M059J (cell line): ENCODE data around the gene MEI1. TPM values are rescaled to one million over a fixed set of nuclear protein-coding genes. Genes with fewer than 3 reads are reported as not detected.
"Not testable (repeated sequence)": the region's sequence is repeated elsewhere in the genome, so short reads cannot be mapped to it uniquely, and the experiment has no call there.

ENCODE experiments used
- DNase-seq: peaks from one replicate; pipeline ENCODE4 v3.0.0-alpha.2; 2012; ENCODE audit warnings: low read depth
- total RNA-seq: library from RNA; depleted of rRNA; stranded (reverse); fragments of >200 nt; shearing (Covaris generic); gene quantifications from 2 replicates; pipeline ENCODE4 v1.2.3, GENCODE V29; 2014; rRNA removed

MEI1 gene, protein sequence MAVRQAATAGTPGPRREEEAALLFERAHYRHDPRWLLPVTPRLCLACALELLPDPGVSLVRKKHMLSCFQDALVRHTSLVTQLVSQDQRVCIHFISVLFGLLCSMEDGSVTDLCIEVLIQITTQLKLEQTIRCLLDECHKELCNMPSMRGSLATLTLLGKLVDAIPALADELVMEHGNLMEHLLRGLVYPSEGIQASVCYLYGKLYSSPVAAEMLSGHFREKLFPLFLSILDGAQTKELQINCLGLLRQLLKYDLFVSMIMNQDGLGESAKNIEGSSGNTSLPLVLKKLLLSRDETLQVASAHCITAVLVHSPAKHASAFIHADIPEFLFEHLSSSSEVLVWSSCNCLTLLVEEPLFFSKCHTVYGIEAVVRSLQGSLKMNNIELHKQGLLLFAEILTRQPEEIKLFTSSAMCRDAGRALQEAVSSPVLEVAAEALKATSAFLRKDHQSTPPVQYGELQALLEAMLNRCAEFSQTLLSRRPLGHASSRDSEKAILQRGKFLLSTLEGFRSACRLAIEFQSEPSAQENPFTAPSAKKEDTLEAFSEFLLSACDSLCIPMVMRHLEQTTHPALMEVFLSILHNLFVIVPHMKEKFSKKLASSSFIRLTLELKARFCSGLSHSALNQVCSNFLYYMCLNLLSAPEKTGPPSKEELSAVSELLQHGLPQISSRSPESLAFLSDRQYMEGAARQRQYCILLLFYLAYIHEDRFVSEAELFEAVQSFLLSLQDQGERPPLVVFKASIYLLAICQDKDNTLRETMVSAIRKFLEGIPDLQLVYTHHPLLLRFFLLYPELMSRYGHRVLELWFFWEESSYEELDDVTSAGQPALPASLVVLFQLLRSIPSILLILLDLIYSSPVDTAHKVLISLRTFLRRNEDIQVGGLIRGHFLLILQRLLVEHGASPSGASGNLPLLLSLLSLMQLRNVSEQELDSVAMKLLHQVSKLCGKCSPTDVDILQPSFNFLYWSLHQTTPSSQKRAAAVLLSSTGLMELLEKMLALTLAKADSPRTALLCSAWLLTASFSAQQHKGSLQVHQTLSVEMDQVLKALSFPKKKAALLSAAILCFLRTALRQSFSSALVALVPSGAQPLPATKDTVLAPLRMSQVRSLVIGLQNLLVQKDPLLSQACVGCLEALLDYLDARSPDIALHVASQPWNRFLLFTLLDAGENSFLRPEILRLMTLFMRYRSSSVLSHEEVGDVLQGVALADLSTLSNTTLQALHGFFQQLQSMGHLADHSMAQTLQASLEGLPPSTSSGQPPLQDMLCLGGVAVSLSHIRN
- total RNA-seq = 0.30 TPM in 1 of 2 replicates, not detected in the other

DNA sequence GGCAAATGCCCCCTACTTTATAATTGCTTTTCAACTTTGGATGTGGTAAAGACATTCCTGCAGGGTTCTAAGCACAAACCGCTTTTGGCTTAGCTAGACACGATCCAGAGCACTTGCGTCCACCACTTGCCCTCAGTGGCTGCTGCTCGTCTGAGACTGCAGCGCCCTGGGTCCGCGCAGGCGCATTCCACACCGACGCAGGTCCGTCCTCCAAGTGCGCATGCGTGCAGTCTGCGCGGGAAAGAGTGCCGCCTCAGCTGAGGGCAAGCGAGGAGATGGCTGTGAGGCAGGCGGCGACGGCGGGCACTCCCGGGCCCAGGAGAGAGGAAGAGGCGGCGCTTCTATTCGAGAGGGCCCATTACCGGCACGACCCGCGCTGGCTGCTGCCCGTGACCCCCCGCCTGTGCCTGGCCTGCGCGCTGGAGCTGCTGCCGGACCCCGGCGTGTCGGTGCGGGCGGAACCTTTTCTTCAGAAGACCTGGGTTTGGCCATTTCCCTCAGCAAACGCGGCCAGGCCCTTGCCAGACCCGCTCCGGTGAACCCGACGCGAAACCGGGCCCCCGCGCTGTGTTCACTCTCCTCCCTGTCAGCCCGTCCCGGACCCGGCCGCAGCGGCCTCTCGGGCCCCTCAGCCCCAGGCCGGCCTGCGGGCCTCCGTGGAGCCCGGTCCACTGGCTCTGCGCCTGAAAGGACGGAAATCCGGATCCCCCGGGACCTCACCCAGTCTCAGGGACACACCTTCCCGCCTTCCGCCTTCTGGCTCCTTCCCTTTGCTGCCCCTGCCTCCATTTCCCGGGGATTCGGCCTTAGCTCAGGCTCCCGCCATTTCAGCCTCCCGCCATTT, at the start of gene MEI1:
Gene MEI1 (plus strand): TSS at position 240 of the 844 bp plus-strand sequence. CDS start 36 bp downstream, at position 276.
- no peak for DNase-seq

DNA sequence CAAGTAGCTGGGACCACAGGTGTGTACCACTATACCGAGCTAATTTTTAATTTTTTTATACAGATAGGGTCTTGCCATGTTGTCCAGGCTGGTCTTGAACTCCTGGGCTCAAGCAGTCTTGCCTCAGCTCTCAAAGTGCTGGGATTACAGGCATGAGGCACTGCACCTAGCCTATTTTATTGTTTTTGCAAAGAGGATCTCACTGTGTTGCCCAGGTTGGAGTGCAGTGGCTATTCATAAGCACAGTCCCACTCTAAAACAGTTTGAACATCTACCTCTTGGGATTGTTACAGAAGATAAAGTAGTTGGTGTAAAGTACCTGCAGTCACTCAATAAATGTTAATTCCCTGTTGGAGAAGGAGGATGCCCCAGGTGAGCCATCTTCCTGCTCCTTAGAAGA, 49.1 kb upstream of the MEI1 start:
- DNase-seq = no peak

DNA sequence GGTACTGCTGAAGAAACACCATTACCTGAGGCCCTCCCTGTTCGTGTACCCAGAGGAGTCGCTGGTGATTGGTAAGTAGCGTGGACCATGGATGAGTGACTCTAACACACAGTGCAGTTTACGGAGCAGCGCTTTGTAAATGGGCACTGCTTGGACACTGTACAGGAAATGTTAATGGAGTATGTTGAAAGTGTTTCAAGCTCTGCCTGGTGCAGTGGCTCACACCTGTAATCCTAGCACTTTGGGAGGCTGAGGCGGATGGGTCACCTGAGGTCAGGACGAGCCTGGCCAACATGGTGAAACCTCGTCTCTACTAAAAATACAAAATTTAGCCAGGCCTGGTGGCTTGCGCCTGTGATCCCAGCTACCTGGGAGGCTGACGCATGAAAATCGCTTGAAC, 48.5 kb upstream of the MEI1 start:
- no peak for DNase-seq

DNA sequence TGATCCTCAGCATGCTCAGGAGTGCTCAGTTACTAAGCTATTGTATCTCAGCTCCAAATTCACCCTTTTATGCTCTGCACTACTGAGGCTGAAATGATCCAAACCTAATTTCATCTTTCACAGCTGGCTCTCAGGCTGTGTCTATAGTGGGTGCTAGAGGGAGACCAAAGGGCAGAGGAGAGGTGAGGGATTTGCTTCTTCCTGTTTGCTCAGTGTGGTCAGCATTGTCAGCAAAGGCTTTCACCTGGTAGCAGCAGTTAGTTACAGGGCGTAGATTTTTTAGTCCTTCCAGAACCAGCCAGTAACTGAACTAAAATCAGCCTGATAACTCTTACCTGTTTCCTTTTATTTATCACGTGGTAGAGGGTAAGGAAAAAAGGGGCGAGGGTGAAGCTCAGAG, 45.0 kb upstream of the MEI1 start:
- DNase-seq = no peak

DNA sequence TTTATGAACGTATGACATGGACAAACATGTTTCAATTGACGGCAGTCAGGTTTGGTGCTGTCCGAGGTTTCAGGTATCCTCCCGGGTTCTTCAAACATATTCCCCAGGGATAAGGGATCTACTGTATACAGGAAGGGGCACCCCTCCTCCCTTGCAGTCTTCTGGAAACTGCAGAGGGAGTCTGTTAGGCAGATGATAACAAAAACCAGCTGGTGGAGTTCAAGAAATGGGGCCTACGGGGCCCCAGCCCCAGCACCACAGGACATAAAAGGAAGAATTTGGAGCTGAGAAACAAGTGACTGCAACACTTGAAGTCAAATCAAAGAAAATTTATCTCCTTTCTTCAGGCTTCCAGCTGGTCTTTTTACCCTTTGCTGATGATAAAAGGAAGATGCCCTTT, 42.7 kb upstream of the MEI1 start:
- no peak for DNase-seq

DNA sequence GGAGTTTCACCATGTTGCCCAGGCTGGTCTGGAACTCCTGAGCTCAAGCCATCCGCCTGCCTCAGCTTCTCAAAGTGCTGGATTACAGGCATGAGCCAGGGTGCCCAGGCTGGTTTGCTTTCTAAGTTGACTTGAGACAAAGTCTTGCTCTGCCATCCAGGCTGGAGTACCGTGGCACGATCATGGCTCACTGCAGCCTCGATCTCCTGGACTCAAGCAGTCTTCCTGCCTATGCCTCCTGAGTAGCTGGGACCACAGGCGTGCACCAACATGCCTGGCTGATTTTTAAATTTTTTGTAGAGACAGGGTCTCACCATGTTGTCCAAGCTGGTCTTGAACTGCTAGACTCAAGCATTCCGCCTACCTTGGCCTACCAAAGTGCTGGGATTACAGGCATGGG, 41.6 kb upstream of the MEI1 start:
- DNase-seq = no peak

DNA sequence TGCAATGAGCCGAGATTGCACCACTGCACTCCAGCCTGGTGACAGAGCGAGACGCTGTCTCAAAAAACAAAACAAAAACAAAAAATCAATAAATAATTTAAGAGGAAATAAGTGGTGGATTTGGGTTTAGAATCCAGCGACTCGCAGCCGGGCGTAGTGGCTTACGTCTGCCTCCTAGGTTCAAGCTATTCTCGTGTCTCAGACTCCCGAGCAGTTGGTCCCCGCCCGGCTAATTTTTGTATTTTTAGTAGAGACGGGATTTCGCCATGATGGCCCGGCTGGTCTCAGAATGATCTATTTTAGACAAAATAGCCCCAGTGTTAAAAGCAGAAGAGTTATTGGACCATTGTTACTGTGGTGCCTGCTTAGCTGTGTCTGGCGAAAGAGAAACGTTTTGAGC, 40.4 kb upstream of the MEI1 start:
- DNase-seq = no peak

DNA sequence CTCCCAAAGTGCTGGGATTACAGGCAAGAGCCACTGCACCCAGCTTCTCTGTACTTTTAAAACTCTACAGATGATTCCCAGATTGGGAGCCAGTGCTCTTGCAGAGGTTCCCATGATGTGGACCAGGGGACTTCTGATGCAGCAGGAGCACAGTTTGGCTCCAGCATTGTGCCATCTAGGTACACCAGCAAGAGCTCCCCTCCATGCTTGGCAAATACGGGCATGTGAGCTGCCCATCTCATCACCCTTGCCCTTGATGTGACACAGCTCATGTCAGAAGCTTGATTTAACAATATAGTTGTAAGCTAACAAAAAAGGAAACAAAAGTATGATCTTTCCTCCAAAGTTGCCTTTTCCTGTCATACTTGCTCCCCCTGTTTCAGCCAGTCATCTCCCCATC, 39.4 kb upstream of the MEI1 start:
- no peak for DNase-seq

DNA sequence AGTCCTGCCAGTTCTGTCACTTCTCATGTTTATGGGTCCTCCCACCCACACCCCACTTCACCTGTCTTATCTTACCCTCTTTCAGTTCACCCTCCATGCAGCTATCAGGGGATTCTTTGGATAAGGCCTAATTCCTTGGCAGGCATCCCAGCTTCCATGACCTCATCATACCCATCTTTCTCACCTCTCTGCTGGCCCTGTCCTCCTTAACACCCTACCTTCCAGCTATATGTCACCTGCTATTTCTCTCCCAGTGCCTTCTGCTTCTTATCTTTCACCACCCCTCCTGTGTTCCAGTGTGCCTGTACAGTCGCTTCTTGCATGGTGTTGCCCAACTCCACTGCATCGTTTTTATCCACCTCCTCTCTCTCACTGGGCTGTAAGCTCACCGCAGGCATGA, 38.9 kb upstream of the MEI1 start:
- DNase-seq = no peak

DNA sequence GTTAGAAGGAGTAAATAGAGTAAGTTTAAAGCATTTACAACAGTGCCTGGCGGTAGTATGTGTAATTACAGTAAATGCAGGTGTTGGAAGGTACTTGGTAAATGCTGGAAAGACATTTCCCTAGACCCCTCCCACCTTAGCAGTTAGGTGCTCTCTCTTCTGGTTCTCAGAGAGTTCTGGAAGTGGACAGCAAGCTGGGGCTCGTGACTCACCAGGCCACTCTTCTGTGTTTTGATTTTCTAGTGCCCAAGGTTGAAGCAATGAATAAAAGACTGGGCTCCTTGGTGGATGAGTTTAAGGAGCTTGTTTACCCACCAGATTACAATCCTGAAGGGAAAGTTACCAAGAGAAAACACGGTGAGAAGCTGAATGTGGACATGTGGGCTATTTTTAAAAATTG, 38.2 kb upstream of the MEI1 start:
- DNase-seq = no peak

DNA sequence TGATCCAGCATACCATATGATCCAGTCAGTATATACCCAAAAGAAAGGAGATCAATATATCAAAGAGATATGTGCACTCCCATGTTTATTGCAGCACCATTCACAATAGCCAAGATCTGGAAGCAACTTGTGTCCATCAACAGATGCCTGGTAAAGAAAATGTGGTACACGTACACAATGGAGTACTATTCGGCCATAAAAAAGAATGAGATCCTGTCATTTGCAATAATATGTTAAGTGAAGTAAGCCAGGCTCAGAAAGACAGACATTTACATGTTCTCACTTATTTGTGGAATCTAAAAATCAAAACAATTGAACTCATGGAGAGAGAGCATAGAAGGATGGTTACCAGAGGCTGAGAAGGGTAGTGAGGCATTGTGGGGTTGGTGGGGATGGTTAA, 37.6 kb upstream of the MEI1 start:
- DNase-seq = no peak

DNA sequence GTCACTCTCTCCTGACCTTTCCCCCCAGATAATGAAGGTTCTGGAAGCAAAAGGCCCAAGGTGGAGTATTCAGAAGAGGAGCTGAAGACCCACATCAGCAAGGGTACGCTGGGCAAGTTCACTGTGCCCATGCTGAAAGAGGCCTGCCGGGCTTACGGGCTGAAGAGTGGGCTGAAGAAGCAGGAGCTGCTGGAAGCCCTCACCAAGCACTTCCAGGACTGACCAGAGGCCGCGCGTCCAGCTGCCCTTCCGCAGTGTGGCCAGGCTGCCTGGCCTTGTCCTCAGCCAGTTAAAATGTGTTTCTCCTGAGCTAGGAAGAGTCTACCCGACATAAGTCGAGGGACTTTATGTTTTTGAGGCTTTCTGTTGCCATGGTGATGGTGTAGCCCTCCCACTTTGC, 35.7 kb upstream of the MEI1 start:
- DNase-seq = not testable (repeated sequence)

DNA sequence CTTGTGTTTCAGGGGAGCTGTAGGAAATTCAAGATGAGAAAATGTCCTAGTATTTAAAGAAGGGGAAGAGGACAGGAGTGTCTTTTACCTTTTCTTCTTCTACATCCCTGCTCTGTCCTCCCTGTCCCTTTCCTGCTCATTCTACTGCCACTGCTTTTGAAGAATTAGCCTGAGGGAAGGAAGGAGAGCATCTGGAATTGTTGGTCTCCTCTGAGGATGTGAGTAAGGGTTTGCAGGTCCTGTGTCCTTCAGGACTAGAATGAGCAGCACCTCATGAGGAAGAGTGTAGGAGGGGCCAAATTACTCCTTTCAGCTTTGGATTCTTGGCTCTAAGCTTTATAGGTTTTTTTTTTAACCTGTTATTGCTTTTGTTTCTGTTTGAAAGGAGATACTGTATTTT, 34.8 kb upstream of the MEI1 start:
- DNase-seq = peak; percentile 64

DNA sequence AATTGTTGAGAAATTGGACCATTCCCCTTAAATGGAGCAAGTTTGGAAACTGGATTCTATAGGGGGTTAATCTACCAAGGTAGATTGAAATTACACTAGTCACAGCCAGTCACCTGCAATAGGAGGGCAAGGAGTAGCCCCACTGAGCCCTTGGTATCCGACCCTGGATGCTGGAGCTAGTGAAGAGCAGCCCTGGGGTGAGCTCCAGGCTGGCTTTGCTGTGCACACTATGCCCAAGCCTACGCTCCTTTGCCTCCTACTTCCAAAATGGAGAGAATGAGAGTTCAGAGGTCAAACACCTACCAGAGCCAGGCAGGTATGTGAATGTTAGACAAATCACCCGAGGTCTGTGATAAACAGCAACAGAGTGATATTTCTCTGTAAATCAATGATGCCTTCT, 34.4 kb upstream of the MEI1 start:
- no peak for DNase-seq

DNA sequence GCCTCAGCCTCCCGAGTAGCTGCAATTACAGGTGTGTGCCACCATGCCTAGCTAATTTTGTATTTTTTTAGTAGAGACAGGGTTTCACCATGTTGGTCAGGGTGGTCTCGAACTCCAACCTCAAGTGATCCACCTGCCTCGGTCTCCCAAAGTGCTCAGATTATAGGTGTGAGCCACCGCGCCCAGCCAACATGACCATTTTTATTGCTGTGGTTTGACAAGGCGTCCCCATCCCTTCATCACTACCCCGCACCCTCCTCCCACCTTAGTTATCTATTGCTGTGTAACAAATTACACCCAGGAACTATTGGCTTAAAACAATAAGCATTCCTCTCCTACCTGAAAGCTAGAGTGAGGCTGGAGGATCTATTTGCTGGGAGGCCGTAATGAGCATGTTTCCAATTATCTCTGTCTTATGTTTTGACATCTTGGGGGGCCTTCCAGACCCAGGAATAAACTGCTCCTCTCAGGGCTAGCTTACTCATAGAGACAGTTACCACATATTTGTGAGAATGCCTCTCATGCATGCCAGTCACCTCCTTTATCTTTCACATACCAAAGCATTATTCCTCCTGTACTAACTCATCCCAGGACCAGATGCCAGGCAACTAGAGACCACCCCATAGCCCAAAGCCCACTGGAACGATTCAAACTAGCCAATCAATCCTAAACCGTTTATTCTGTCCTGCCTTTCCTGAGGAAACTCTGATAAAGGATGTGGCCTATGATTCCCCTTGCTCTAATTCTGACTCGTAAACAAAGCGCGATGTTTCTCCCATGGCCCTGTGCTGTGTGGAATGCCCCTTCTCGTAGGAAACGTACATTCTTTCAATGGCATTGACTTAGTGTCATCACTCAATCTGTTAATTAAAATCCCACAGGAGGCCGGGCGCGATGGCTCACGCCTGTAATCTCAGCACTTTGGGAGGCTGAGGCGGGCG, 30.1 kb upstream of the MEI1 start:
- DNase-seq = peak; percentile 82

DNA sequence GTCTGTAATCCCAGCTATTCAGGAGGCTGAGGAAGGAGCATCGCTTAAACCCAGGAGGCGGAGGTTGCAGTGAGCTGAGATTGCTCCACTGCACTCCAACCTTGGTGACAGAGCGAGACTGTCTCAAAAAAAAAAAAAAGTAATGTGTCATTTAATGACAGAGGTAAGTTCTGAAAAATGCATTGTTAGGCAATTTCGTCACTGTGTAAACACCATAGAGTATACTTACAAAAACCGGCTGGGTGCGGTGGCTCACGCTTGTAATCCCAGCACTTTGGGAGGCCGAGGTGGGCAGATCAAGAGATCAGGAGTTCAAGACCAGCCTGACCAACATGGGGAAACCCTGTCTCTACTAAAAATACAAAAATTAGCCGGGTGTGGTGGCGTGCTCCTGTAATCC, 27.2 kb upstream of the MEI1 start:
- DNase-seq = peak; percentile 77

DNA sequence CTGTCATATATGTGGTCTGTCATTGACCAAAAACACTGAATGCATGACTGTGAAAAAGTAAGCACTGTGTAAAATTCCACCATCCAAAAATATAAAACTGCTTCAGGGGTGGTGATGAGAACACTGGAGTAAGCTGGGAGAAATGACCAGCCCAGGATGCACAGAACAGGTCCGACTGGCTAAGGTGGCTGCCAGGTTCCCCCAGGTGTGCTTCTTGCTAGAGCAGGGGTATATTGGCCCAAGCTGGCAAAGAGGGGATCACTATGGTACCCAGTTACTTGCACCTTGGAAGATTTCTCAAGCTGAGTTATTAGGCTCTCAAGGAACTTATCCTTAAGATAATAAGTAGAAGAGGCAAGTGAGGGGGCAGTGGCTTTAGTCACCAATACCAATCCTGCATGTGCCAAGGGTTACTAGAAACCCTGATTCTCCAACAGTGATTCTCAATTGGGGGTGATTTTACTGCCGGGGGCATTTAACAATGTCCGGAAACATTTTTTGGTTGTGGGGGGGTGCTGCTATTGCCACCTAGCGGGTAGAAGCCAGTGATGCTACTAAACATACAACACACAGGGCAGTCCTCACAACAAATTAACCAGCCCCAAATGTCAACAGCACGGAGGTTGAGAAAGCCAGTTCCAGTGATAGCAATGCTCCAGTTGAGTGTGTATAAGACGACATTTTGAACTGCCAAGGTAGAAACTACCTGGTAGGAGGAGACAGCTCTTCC, 26.4 kb upstream of the MEI1 start:
- DNase-seq = no peak

DNA sequence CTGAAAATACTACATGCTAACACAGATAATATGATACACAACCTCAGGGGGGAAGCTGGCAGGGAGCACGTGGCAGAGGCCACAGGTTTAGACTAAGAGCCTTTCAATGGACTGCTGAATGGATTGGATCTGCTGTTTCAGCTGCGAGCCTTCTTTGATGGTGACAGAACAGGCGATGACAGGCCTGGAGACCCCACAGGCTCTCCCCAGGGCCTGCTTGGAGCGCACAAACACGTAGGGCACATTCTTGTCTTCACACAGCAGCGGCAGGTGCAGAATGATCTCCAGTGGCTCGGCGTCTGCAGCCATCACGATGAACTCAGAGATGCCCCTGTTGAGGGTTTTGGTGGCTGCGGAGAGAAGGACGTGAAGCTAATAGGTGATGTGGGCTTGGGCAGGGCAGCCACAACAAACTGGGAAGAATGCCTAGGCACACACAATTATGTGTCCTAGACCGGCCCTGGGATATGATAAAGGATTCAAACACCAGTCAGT, 24.4 kb upstream of the MEI1 start:
- no peak for DNase-seq

DNA sequence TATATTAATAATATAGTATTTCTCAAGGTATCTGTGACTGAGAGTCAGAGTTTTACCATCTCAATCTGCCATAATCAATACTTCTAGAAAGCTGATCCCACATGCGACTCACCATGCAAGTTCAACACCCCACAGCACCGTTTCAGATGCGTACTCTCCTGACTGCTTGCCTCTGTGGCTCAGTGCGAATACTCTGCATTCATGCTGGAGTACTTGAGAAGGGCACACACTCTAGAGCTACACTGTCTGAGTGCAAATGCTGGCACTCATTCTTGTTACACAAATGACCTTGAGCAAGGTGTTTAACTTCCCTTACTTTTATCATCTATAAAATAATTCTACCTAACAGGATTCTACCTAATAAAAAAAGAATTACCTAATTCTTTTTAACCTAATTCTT, 23.2 kb upstream of the MEI1 start:
- no peak for DNase-seq
